ENCODE measurements around the gene GJD4.

DNA sequence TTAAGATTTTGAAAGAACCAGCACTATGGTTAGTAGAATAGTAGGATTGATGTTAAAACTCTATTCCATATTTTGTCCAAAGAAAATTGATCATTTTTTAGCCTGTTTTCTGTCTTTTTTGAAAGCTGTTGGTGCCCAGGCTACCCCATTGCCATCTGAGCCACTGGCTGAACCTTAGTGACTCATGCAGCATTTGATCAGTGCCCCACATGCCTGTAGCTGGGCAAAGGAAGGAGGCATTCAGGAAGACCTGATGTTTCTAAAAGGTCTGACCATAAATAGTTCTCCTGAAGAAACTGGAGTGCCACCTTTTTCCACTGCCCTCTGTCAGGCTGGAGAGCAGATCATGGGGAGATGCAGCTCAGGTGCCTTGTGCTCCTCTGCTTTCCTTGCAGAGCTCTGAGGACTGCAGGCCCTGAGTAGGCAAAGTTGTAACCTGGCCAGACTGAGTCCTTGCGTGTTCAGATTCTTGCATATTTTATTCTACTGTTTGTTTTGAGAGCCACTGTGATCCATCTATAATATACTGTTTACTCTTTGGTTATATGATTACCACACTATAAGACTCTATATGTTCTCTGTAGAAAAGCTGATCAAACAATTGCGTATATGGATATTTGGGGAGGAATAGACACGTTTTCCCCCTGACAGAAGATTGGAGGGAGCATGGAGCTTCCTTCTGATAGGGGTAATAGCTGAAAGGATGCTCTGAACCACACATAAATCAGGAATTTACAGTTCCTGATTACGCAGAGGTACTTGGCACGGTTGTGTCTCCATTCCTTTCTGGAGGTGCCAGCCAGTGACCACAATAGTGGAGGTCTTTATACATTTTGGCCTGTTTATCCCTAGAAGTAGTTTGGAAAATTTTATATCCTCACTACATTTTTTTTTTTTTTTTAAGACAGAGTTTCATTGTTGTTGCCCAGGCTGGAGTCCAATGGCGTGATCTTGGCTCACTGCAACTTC, 48.9 kb upstream of the GJD4 start:
- no peak for TF ChIP-seq CTCF (conservative IDR thresholded peaks at IDR 0.05; ENCODE audit: low read length)
- no peak for TF ChIP-seq EZH2phosphoT487 (IDR thresholded peaks at IDR 0.05; ENCODE audit: borderline replicate concordance, low read depth, low read length)
